Measurements from ENCODE around the gene SMPD3. TPM values are rescaled to one million over a fixed set of nuclear protein-coding genes. Genes with fewer than 3 reads are reported as not detected.

The SMPD3 gene
- total RNA-seq, 1 experiment from 2014 or later: 0.89 TPM

GRCh38 chr16:68466174-68466573 lies 17.9 kb upstream of the SMPD3 start:
- RAD21 ChIA-PET (ENCODE audit: low non-redundant PET in 1 of 2, low total read pairs in 2 of 2, uncharacterized antibody in 2 of 2, unreplicated experiment in 2 of 2): no interaction called here
- H3K27me3 ChIP-seq (ENCODE audit: insufficient read depth, low read length): peaks cover 9% of the 10 kb centered on the region
- ATAC-seq: no peak
- H3K4me2 ChIP-seq (ENCODE audit: low read length): no peak overlapping the region
- no peak overlapping the region for H3K27ac ChIP-seq (ENCODE audit: low read depth, low read length)
- CTCF ChIA-PET: no interaction called here
- H3K4me1 ChIP-seq (ENCODE audit: control insufficient read depth in 1 of 2, insufficient read depth in 2 of 2, low read length in 2 of 2): no peaks in the 10 kb centered on the region
- H4K20me1 ChIP-seq (ENCODE audit: insufficient read depth): no peaks in the 10 kb centered on the region
- no peaks in the 10 kb centered on the region for H3K9me2 ChIP-seq (ENCODE audit: insufficient read depth)
- H2AFZ ChIP-seq (ENCODE audit: low read depth, low read length, poor library complexity, severe bottlenecking): no peak overlapping the region
- H3K4me3 ChIP-seq (replicated peaks in 1 of 2; ENCODE audit: low read depth in 1 of 2, low read length in 2 of 2): no peak overlapping the region
- intact Hi-C loops (cut with micrococcal nuclease): no loop called here
- no peaks in the 10 kb centered on the region for H3K36me3 ChIP-seq (ENCODE audit: control insufficient read depth in 1 of 2, insufficient read depth in 2 of 2, low read length in 2 of 2)
- no peak for DNase-seq (ENCODE audit: low read depth, low spot score)
- H3K9me3 ChIP-seq (ENCODE audit: control insufficient read depth in 1 of 2, insufficient read depth in 1 of 2, low read depth in 1 of 2, low read length in 2 of 2): no peaks in the 10 kb centered on the region
- POLR2A ChIA-PET: no interaction called here
- H3K9ac ChIP-seq (ENCODE audit: low read length): no peak overlapping the region
- H3K79me2 ChIP-seq (ENCODE audit: insufficient read depth, low read length): no peaks in the 10 kb centered on the region
- TF ChIP-seq ZBTB33 (IDR thresholded peaks at IDR 0.05; ENCODE audit: extremely low read depth, insufficient replicate concordance, low read length) (no peak), MAX (IDR thresholded peaks at IDR 0.05) (no peak), EGR1 (IDR thresholded peaks at IDR 0.05; ENCODE audit: low read depth) (no peak)
- no TSS peak for BruUV-seq (replicated peaks)

- no peak for ATAC-seq
- ChIA-PET CTCF (no interaction called here), POLR2A (no interaction called here), RAD21 (ENCODE audit: low non-redundant PET in 1 of 2, low total read pairs in 2 of 2, uncharacterized antibody in 2 of 2, unreplicated experiment in 2 of 2) (no interaction called here)
- Histone ChIP-seq H2AFZ (ENCODE audit: low read depth, low read length, poor library complexity, severe bottlenecking) (no peak overlapping the region), H3K36me3 (ENCODE audit: control insufficient read depth in 1 of 2, insufficient read depth in 2 of 2, low read length in 2 of 2) (no peaks in the 10 kb centered on the region), H4K20me1 (ENCODE audit: insufficient read depth) (no peaks in the 10 kb centered on the region), H3K4me1 (ENCODE audit: control insufficient read depth in 1 of 2, insufficient read depth in 2 of 2, low read length in 2 of 2) (no peaks in the 10 kb centered on the region), H3K4me3 (replicated peaks in 1 of 2; ENCODE audit: low read depth in 1 of 2, low read length in 2 of 2) (no peak overlapping the region), H3K79me2 (ENCODE audit: insufficient read depth, low read length) (no peaks in the 10 kb centered on the region), H3K4me2 (ENCODE audit: low read length) (no peak overlapping the region), H3K9me2 (ENCODE audit: insufficient read depth) (no peaks in the 10 kb centered on the region), H3K27ac (ENCODE audit: low read depth, low read length) (no peak overlapping the region), H3K9me3 (ENCODE audit: control insufficient read depth in 1 of 2, insufficient read depth in 1 of 2, low read depth in 1 of 2, low read length in 2 of 2) (no peaks in the 10 kb centered on the region), H3K27me3 (ENCODE audit: insufficient read depth, low read length) (peaks cover 26% of the 10 kb centered on the region), H3K9ac (ENCODE audit: low read length) (no peak overlapping the region)
- BruUV-seq (replicated peaks): no TSS peak
- intact Hi-C loops (cut with micrococcal nuclease): no loop called here
- DNase-seq (ENCODE audit: low read depth, low spot score): no peak
- TF ChIP-seq CTCF (IDR thresholded peaks at IDR 0.05 in 2 of 3, conservative IDR thresholded peaks at IDR 0.05 in 1 of 3; ENCODE audit: borderline replicate concordance in 1 of 3, insufficient read depth in 1 of 3, low read depth in 2 of 3, low read length in 2 of 3) (no peak), ZBTB33 (IDR thresholded peaks at IDR 0.05; ENCODE audit: extremely low read depth, insufficient replicate concordance, low read length) (no peak), SRF (IDR thresholded peaks at IDR 0.05; ENCODE audit: low read depth) (no peak), REST (IDR thresholded peaks at IDR 0.05; ENCODE audit: low read depth) (no peak), POLR2AphosphoS5 (IDR thresholded peaks at IDR 0.05; ENCODE audit: low read depth, low read length) (no peak), POLR2A (IDR thresholded peaks at IDR 0.05; ENCODE audit: borderline replicate concordance, extremely low read depth, insufficient read depth, insufficient read length) (no peak), EZH2phosphoT487 (IDR thresholded peaks at IDR 0.05; ENCODE audit: borderline replicate concordance) (no peak), EGR1 (IDR thresholded peaks at IDR 0.05; ENCODE audit: low read depth) (no peak)
These were observed 15.6 kb upstream of the SMPD3 start for GRCh38 chr16:68463904-68464303.

All from HCT116 (cell line).